HepG2 (cell line): ENCODE results near the gene FGFR3. TPM values are rescaled to one million over a fixed set of nuclear protein-coding genes. Genes with fewer than 3 reads are reported as not detected.
A peak's percentile ranks its signal among the peaks of the same experiment; 100 is the strongest.

Experiments
- HNRNPH1 ChIP-seq: fragments of 200-400 bp; formaldehyde crosslinking; optimal IDR thresholded peaks from 2 replicates; pipeline ENCODE3; 2017; ENCODE audit warnings: mild to moderate bottlenecking, low read depth, low read length
- NBN ChIP-seq: fragments of 450-650 bp; conservative IDR thresholded peaks from 2 replicates; pipeline ENCODE4 v1.6.1; 2017
- NCOA1 ChIP-seq: sonication (generic); formaldehyde crosslinking; IDR thresholded peaks from 2 replicates; pipeline ENCODE4 v1.9.0; 2021; ENCODE audit warnings: missing genetic modification reagents
- TBX3 ChIP-seq: fragments of 450-650 bp; IDR thresholded peaks from 2 replicates; pipeline ENCODE4 v1.6.1; 2017; ENCODE audit warnings: antibody characterized with exemption, mild to moderate bottlenecking, inconsistent platforms, borderline replicate concordance
- ZNF30 ChIP-seq: sonication (generic); formaldehyde crosslinking; IDR thresholded peaks from 2 replicates; pipeline ENCODE4 v1.5.0; 2020; ENCODE audit warnings: mild to moderate bottlenecking, missing genetic modification reagents
- ZNF484 ChIP-seq: sonication (generic); formaldehyde crosslinking; IDR thresholded peaks from 2 replicates; pipeline ENCODE4 v1.5.1; 2020; ENCODE audit warnings: mild to moderate bottlenecking, low read depth, missing genetic modification reagents, borderline replicate concordance
- ZNF839 ChIP-seq: sonication (generic); formaldehyde crosslinking; IDR thresholded peaks from 2 replicates; pipeline ENCODE4 v1.4.0; 2020; ENCODE audit warnings: missing genetic modification reagents, mild to moderate bottlenecking, borderline replicate concordance
- polyA plus RNA-seq, 8 experiments: library from polyadenylated mRNA; depleted of rRNA in 3 of 8; stranded (reverse) in 7 of 8; unstranded in 1 of 8; fragments of >200 nt; fragmentation: Illumina TruSeq in 4 of 8; extraction: Trizol in 4 of 8; gene quantifications; 2 replicates each; pipeline versions ENCODE4 v1.2.1 to v1.2.3, GENCODE V29; 2011 to 2016; ENCODE audit warnings: low read depth in 4 of 8, missing spikeins in 1 of 8, mixed read lengths in 1 of 8; ENCODE audit not compliant: insufficient read depth in 1 of 8
- total RNA-seq, 5 experiments: library from RNA; depleted of rRNA; stranded (reverse); fragments of >200 nt; fragmentation: Illumina TruSeq; extraction: Trizol; gene quantifications; 2 replicates each; pipeline ENCODE4 v1.2.3, GENCODE V29; 2016; ENCODE audit warnings: low read depth in 1 of 5
- TF ChIP-seq, protein P1 (sequence below): sonication (generic); formaldehyde crosslinking; IDR thresholded peaks from 2 replicates; pipeline ENCODE4 v1.4.0; 2020; ENCODE audit warnings: missing genetic modification reagents
- TF ChIP-seq, protein P2 (sequence below): sonication (generic); formaldehyde crosslinking; IDR thresholded peaks from 2 replicates; pipeline ENCODE4 v1.4.0; 2020; ENCODE audit warnings: missing genetic modification reagents, borderline replicate concordance
- TF ChIP-seq, protein P3 (sequence below): IDR thresholded peaks from 2 replicates; pipeline ENCODE4 v1.6.1; 2012; ENCODE audit warnings: low read depth, low read length, improper control_type of control experiment
- TF ChIP-seq, protein P4 (sequence below): sonication (generic); formaldehyde crosslinking; IDR thresholded peaks from 2 replicates; pipeline ENCODE4 v1.4.0; 2020; ENCODE audit warnings: missing genetic modification reagents
- TF ChIP-seq, protein P5 (sequence below): sonication (generic); formaldehyde crosslinking; IDR thresholded peaks from 2 replicates; pipeline ENCODE4 v1.5.0; 2020; ENCODE audit warnings: missing genetic modification reagents, mild to moderate bottlenecking, borderline replicate concordance
- TF ChIP-seq, protein P6 (sequence below), 2 experiments: fragments of 450-650 bp in 1 of 2; sonication (generic) in 1 of 2; formaldehyde crosslinking; IDR thresholded peaks; 2 replicates each; pipeline versions ENCODE4 v1.5.0 to v1.8.0; 2020 to 2022; ENCODE audit warnings: mild to moderate bottlenecking in 1 of 2, missing genetic modification reagents in 1 of 2

The FGFR3 gene
- total and polyA plus RNA-seq, 2 of the 13 experiments (the other 11 are each of a cell fraction or from before 2014, with no cell fraction given): 103 to 109 TPM

DNA sequence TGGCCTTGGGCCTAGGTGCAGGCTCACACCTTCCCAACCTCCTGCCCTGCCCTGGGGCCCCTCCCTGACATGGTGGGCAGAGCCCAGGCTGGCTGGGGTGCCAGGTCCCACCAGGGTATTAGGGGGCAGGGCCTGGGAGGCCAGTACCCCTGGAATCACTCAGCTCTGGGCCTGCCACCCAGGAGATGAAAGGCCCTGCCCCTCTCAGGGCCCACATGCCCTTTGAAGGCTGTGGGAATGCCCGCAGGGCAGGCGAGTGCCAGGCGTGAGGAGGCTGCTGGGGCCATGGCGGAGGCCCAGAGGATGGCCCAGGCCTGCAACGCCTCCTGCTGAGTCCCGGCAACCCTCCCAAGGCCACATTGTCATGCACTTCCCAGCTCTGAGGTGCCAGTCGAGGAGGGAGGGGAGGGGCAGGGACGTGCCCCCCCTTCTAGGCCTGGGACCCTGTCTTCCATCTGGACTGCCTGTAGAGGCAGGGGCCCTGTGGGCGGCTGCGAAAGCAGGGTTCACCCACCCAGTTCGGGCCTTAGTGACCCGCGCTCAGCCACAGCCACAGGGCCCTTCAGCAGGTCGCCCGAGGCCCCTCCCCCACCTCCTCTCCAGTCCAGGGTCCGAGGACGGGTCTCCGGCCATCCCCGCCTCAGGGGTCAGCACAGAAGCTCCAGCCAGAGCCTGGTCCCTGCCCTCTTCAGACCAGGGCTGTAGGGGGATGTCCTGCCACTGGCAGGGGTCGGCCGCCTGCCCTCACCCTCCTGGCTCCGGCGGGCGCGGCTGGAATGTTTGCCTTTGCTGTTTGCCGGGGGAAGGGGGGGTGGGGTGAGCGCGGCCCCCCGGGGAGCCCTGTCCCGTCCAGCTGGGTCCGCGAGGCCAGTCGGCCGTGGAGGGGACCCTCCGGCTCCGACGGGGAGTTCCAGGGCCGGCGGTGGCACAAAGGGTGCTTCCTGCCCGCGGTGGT is 26.7 kb upstream of the FGFR3 start (continued):
- TF ChIP-seq, protein P1, sequence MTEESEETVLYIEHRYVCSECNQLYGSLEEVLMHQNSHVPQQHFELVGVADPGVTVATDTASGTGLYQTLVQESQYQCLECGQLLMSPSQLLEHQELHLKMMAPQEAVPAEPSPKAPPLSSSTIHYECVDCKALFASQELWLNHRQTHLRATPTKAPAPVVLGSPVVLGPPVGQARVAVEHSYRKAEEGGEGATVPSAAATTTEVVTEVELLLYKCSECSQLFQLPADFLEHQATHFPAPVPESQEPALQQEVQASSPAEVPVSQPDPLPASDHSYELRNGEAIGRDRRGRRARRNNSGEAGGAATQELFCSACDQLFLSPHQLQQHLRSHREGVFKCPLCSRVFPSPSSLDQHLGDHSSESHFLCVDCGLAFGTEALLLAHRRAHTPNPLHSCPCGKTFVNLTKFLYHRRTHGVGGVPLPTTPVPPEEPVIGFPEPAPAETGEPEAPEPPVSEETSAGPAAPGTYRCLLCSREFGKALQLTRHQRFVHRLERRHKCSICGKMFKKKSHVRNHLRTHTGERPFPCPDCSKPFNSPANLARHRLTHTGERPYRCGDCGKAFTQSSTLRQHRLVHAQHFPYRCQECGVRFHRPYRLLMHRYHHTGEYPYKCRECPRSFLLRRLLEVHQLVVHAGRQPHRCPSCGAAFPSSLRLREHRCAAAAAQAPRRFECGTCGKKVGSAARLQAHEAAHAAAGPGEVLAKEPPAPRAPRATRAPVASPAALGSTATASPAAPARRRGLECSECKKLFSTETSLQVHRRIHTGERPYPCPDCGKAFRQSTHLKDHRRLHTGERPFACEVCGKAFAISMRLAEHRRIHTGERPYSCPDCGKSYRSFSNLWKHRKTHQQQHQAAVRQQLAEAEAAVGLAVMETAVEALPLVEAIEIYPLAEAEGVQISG (CRISPR knock-in tag): peak; percentile 65; the same call in 1 of the 2 replicates
- no peak for TF ChIP-seq ZNF484 (CRISPR knock-in tag)
- TF ChIP-seq TBX3: no peak
- no peak for TF ChIP-seq HNRNPH1
- TF ChIP-seq ZNF30 (CRISPR knock-in tag): 0 out of 2 replicates have a peak, but pooled peaks have one; percentile 60
- TF ChIP-seq NBN: no peak
- TF ChIP-seq, protein P2, sequence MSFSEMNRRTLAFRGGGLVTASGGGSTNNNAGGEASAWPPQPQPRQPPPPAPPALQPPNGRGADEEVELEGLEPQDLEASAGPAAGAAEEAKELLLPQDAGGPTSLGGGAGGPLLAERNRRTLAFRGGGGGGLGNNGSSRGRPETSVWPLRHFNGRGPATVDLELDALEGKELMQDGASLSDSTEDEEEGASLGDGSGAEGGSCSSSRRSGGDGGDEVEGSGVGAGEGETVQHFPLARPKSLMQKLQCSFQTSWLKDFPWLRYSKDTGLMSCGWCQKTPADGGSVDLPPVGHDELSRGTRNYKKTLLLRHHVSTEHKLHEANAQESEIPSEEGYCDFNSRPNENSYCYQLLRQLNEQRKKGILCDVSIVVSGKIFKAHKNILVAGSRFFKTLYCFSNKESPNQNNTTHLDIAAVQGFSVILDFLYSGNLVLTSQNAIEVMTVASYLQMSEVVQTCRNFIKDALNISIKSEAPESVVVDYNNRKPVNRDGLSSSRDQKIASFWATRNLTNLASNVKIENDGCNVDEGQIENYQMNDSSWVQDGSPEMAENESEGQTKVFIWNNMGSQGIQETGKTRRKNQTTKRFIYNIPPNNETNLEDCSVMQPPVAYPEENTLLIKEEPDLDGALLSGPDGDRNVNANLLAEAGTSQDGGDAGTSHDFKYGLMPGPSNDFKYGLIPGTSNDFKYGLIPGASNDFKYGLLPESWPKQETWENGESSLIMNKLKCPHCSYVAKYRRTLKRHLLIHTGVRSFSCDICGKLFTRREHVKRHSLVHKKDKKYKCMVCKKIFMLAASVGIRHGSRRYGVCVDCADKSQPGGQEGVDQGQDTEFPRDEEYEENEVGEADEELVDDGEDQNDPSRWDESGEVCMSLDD (CRISPR knock-in tag): peak; percentile 91; the same call in 1 of the 2 replicates
- TF ChIP-seq, protein P3, sequence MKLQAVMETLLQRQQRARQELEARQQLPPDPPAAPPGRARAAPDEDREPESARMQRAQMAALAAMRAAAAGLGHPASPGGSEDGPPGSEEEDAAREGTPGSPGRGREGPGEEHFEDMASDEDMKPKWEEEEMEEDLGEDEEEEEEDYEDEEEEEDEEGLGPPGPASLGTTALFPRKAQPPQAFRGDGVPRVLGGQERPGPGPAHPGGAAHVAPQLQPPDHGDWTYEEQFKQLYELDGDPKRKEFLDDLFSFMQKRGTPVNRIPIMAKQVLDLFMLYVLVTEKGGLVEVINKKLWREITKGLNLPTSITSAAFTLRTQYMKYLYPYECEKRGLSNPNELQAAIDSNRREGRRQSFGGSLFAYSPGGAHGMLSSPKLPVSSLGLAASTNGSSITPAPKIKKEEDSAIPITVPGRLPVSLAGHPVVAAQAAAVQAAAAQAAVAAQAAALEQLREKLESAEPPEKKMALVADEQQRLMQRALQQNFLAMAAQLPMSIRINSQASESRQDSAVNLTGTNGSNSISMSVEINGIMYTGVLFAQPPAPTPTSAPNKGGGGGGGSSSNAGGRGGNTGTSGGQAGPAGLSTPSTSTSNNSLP: no peak
- TF ChIP-seq, protein P4, sequence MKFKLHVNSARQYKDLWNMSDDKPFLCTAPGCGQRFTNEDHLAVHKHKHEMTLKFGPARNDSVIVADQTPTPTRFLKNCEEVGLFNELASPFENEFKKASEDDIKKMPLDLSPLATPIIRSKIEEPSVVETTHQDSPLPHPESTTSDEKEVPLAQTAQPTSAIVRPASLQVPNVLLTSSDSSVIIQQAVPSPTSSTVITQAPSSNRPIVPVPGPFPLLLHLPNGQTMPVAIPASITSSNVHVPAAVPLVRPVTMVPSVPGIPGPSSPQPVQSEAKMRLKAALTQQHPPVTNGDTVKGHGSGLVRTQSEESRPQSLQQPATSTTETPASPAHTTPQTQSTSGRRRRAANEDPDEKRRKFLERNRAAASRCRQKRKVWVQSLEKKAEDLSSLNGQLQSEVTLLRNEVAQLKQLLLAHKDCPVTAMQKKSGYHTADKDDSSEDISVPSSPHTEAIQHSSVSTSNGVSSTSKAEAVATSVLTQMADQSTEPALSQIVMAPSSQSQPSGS (CRISPR knock-in tag): peak; percentile 46; the same call in 1 of the 2 replicates
- TF ChIP-seq, protein P5, sequence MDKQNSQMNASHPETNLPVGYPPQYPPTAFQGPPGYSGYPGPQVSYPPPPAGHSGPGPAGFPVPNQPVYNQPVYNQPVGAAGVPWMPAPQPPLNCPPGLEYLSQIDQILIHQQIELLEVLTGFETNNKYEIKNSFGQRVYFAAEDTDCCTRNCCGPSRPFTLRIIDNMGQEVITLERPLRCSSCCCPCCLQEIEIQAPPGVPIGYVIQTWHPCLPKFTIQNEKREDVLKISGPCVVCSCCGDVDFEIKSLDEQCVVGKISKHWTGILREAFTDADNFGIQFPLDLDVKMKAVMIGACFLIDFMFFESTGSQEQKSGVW (CRISPR knock-in tag): no peak
- TF ChIP-seq NCOA1: peak; percentile 86; the same call in 1 of the 2 replicates
- TF ChIP-seq ZNF839 (CRISPR knock-in tag): no peak
- TF ChIP-seq, protein P6, sequence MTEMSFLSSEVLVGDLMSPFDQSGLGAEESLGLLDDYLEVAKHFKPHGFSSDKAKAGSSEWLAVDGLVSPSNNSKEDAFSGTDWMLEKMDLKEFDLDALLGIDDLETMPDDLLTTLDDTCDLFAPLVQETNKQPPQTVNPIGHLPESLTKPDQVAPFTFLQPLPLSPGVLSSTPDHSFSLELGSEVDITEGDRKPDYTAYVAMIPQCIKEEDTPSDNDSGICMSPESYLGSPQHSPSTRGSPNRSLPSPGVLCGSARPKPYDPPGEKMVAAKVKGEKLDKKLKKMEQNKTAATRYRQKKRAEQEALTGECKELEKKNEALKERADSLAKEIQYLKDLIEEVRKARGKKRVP (CRISPR knock-in tag; IDR thresholded peaks at IDR 0.05): no peak
